ENCODE measurements around the gene GBX2. TPM values are rescaled to one million over a fixed set of nuclear protein-coding genes. Genes with fewer than 3 reads are reported as not detected.

GBX2 gene
- total and polyA plus RNA-seq, 2 of the 8 experiments (the other 6 are each of a cell fraction or from before 2014, with no cell fraction given): 0.38 to 0.89 TPM

- TF ChIP-seq EZH2 (IDR thresholded peaks at IDR 0.05; ENCODE audit: low read depth, low read length, severe bottlenecking) (no peak), MAFK (IDR thresholded peaks at IDR 0.05; ENCODE audit: low read depth, low read length) (no peak), BRCA1 (IDR thresholded peaks at IDR 0.05; ENCODE audit: low read depth, low read length) (no peak), ASH2L (IDR thresholded peaks at IDR 0.05; ENCODE audit: low read length) (no peak), TAF7 (optimal IDR thresholded peaks at IDR 0.05; ENCODE audit: borderline replicate concordance, low read depth, low read length) (no peak), EP300 (IDR thresholded peaks at IDR 0.05; ENCODE audit: borderline replicate concordance in 1 of 2, low read depth in 2 of 2, low read length in 2 of 2) (no peak)
These were observed 31.6 kb downstream of the GBX2 start (continued) for GRCh38 chr2:236136538-236136937.

All from H1 (cell line).